GM12892 (cell line): ENCODE data around the gene EPAS1.

Source experiments
- POLR2A ChIP-seq: IDR thresholded peaks from 2 replicates; pipeline ENCODE4 v1.6.1; 2011; ENCODE audit warnings: low read depth, low read length, control low read depth
- POLR2AphosphoS5 ChIP-seq: IDR thresholded peaks from 2 replicates; pipeline ENCODE4 v1.6.1; 2011; ENCODE audit warnings: low read depth, low read length, control low read depth

DNA sequence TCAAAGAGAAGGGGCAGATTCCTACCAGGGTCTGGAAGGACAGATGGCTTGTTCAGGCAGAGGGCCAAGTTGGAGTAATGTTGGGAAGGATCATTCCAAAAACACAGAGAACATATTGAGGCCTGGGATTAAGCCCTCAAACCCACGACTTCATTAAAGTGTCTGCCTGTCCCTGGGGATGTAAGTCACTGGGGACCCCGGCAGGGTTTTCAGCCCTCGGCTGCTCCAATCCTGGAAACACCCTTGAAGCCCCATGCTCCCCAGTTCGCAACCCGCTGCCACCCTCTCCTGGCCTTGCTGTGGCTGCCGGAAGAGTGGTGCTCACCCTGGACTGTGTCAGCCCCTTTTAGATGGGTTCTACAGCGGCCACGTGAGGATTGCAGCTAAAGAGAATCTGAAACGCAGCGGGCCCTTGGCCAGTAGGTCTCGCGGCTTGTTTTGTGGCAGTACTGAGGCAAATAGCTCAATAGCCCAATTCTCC is 79.9 kb downstream of the EPAS1 start:
- TF ChIP-seq POLR2A (no peak), POLR2AphosphoS5 (no peak)
